GM10248 (cell line): ENCODE results near the gene GPR34.
"Not testable (repeated sequence)": the region's sequence is repeated elsewhere in the genome, so short reads cannot be mapped to it uniquely, and the experiment has no call there.

Experiments used
- CTCF ChIA-PET: fragments of 300-600 bp; sonication (Branson Sonifier 250); formaldehyde crosslinking; extraction: SDS; loops from one replicate; lab custom pipeline; 2021; ENCODE audit warnings: antibody characterized with exemption; lab: Yijun Ruan, JAX
- POLR2A ChIA-PET: fragments of 350-650 bp; sonication (Branson Sonifier 250); formaldehyde crosslinking; extraction: SDS; loops from one replicate; lab custom pipeline; 2020; ENCODE audit warnings: antibody characterized with exemption; lab: Yijun Ruan, JAX
- DNase-seq: peaks from one replicate; pipeline ENCODE4 v3.0.0; 2012; ENCODE audit errors: extremely low spot score
- TF ChIP-seq, protein P1 (sequence below): IDR thresholded peaks from 2 replicates; pipeline ENCODE4 v1.5.1; 2012; ENCODE audit warnings: mild to moderate bottlenecking, low read depth; ENCODE audit errors: extremely low read depth, missing control alignments, control extremely low read depth

GPR34 gene

DNA sequence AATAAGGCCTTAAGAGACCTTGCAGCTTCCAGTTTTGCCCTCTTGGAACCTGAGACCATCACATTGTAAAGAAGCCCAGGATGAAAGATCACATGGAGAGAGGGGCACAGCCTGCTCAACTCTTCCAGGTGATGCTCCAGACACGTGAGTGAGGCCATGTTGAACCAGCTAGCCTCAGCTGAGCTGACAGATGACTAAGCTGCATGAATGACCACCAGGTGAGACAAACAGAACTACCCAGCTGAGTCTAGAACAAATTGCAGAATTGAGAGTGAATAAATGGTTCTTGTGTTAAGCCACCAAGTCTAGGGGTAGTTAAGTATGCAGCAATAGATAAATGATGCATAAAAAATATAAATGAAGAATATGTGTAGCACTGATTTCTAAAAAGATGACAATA is 18.4 kb downstream of the GPR34 start:
- ChIA-PET CTCF (no interaction called here), POLR2A (no interaction called here)
- no peak for DNase-seq
- TF ChIP-seq, protein P1, sequence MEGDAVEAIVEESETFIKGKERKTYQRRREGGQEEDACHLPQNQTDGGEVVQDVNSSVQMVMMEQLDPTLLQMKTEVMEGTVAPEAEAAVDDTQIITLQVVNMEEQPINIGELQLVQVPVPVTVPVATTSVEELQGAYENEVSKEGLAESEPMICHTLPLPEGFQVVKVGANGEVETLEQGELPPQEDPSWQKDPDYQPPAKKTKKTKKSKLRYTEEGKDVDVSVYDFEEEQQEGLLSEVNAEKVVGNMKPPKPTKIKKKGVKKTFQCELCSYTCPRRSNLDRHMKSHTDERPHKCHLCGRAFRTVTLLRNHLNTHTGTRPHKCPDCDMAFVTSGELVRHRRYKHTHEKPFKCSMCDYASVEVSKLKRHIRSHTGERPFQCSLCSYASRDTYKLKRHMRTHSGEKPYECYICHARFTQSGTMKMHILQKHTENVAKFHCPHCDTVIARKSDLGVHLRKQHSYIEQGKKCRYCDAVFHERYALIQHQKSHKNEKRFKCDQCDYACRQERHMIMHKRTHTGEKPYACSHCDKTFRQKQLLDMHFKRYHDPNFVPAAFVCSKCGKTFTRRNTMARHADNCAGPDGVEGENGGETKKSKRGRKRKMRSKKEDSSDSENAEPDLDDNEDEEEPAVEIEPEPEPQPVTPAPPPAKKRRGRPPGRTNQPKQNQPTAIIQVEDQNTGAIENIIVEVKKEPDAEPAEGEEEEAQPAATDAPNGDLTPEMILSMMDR: no peak

DNA sequence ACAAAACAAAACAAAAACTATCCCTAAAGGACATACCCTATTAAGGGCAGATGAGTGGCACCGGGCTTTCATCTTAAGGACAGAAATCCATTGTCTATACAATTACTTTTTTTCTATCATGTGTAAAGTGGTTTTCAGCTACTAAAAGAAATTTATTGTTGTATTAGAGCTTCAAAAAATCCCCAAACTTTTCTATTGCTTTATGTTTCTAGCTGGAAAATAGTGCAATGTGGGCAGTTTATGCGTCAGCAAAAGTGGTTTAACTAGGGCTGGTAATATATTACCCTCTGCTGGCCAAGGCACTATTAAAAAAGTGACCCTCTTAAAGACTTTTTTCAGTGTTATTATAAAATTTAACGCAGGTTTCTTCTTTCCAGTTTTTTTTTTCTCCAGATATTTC is 19.7 kb downstream of the GPR34 start:
- POLR2A ChIA-PET: no interaction called here
- CTCF ChIA-PET: no interaction called here
- no peak for DNase-seq
- TF ChIP-seq, protein P1: no peak

DNA sequence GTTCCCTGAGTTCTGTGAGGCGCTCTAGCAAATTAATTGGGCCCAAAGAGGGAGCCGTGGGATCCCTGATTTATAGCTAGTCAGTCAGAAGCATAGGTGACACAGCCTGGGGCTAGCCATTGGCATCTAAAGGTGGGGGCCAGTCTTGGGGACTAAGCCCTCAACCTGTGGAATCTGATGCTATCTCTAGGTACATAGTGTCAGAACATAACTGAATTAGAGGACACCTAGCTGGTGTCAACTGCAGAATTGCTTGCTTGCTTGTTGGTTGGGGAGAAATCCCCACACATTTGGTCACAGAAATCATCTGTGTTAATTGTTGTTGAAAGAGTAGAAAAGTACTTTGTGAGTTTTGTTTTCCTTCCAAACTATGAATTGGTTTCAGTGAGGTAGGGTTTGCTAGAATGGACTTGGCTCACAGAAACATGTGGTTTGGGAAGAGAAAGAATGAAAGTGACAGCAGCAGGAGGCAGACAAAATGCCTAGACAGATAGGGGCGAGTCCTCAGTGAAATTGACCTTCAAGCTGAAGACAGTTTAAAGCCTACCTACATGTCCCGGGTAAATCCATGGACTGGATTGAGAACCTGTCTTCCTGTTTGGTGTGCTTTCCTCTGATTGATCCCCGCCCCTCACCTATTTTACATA is 22.4 kb downstream of the GPR34 start:
- ChIA-PET CTCF (no interaction called here), POLR2A (no interaction called here)
- no peak for DNase-seq

DNA sequence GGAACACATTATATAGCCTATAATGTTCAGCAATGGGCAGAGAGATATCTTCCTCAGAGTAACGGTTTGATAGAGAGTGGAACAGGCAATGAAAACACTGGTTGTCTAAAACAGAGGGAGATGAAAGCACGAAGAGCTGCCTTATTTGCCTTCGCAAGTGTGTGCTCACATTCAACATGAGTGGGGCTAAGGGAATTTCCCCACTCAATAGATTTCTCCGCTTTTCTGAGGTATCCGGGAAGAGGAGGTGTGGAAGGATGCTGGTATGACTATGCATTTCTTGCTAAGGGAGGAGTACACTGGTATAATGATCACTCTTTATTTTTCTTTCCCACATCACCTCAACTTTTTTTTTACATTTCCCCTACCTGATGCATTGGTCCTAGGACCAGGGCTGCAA is 27.4 kb downstream of the GPR34 start:
- no peak for DNase-seq
- POLR2A ChIA-PET: no interaction called here
- TF ChIP-seq, protein P1: no peak
- CTCF ChIA-PET: interaction anchor here (1.6 kb wide), 1 partner anchor 15 kb away, joined by 4 read pairs; no protein-coding TSS in a partner anchor

More for the DNA sequence above, 22.4 kb downstream of the GPR34 start:
- TF ChIP-seq, protein P1: no peak

DNA sequence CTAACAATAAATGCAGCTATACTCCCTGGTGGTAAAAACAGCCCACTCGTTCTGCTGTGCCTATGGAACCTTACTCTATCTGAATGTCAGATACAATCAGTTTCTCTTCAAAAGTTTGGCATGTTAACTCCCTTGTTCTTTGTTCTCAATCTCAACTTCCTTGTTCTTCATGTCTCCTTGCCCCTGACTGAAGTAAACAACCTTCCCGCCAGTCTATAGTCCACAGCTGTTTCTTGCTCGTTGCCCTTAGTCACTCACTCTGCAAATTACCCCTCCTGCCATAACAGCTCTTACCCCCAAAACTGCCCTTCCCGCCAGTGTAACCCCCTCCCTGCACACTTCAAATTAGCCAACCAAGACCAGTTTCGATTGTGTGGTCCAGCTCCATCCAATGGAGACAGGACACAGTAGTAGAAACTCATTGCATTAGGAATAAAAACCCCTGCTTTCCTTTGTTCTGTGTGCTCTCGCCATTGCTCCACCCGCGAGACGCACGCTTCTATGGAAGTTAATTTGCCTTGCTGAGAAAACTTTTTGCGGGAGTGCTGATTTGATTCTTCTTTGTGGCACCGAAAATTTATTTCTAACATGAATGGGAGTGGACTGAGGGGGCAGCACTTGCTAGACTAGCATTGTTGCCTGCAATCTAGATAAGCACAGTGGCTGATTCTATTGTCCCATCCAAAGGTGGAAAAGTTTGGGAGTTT is 28.1 kb downstream of the GPR34 start:
- TF ChIP-seq, protein P1: no peak
- CTCF ChIA-PET: interaction anchor here (1.6 kb wide), 1 partner anchor 14 kb away, joined by 4 read pairs; no protein-coding TSS in a partner anchor
- no peak for DNase-seq
- POLR2A ChIA-PET: interaction anchor here (0.6 kb wide), 1 partner anchor 968 kb away, joined by 5 read pairs; no protein-coding TSS in a partner anchor

DNA sequence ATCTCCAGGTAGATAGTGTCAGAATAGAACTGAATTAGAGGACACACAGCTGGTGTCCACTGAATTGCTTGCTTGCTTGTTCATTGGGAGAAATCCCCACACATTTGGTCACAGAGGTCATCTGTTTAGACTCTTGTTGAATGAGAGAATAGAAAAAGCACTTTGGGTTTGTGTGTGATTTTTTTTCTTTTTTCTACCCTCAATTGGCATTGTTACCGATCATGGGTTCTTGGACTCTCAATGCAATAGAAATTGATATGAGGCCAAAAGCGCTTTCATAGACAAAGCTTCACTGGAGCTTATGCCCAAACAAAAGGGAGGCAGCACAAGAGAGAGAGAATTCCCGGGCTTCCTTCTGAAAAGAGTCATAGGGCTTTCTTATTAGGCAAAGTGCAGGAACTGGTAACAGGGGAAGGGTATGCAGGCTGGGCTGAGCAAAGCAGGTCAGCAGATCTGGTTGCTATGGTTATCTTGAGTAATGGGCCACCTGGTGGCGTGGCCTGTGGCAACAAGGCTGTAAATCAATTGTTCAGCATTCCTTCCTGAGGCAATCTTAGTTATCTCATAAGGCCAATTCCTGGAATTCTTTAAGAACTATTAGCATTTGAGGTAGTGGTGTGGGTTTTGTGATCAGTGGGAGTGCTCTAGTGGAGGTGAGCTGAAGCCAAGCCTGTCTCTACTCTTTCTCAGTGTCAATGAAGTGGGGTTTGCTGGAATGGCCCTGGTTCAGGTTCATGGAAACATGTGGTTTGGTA is 29.9 kb downstream of the GPR34 start:
- POLR2A ChIA-PET: no interaction called here
- TF ChIP-seq, protein P1: no peak

DNA sequence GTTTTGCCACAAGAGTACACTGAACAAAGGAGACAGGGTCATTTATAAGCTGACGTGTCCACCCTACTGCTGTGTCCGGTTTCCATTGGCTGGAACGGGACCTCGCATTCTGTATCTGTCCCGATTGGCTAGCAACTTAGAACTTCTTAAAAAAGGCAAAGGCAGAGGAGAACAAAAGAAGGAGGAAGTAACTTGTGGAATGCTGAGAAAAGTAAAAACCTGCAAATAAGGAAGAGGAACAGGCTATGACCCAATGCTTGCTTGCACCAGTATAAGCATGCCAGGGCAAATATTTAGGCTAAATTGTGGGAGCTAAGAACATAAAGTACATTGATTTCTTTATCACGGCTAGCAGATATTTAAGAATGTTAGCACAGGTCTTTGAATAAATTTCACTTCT is 30.8 kb downstream of the GPR34 start:
- CTCF ChIA-PET, POLR2A ChIA-PET, DNase-seq: not testable (repeated sequence)

More for the DNA sequence above, 29.9 kb downstream of the GPR34 start:
- CTCF ChIA-PET: no interaction called here
- no peak for DNase-seq
